GM15510 (cell line): ENCODE results near the gene SPATA6.

ENCODE experiments used
- POLR2A ChIP-seq: IDR thresholded peaks from 3 replicates; pipeline ENCODE4 v1.6.1; 2011; ENCODE audit warnings: borderline replicate concordance; ENCODE audit not compliant: insufficient read length; ENCODE audit errors: extremely low read depth

The SPATA6 gene

GRCh38 chr1:48292706-48293105 lies 179.3 kb downstream of the SPATA6 start:
- TF ChIP-seq POLR2A: no peak

- no peak for TF ChIP-seq POLR2A
Measured at GRCh38 chr1:48291421-48291820, 180.6 kb downstream of the SPATA6 start.

GRCh38 chr1:48285525-48285924 lies 186.5 kb downstream of the SPATA6 start:
- no peak for TF ChIP-seq POLR2A

- no peak for TF ChIP-seq POLR2A
Measured at GRCh38 chr1:48266576-48266975, 205.4 kb downstream of the SPATA6 start.

GRCh38 chr1:48263041-48263440 lies 209.0 kb downstream of the SPATA6 start:
- no peak for TF ChIP-seq POLR2A

- no peak for TF ChIP-seq POLR2A
Measured at GRCh38 chr1:48261881-48262400, 210.1 kb downstream of the SPATA6 start.

- TF ChIP-seq POLR2A: no peak
Measured at GRCh38 chr1:48258106-48258505, 213.9 kb downstream of the SPATA6 start.

- no peak for TF ChIP-seq POLR2A
Measured at GRCh38 chr1:48254254-48254653, 217.8 kb downstream of the SPATA6 start.

GRCh38 chr1:48251821-48252220 lies 220.2 kb downstream of the SPATA6 start:
- no peak for TF ChIP-seq POLR2A

GRCh38 chr1:48251323-48251722 lies 220.7 kb downstream of the SPATA6 start:
- no peak for TF ChIP-seq POLR2A

- no peak for TF ChIP-seq POLR2A
Measured at GRCh38 chr1:48250572-48250971, 221.4 kb downstream of the SPATA6 start.

- TF ChIP-seq POLR2A: no peak
Measured at GRCh38 chr1:48249868-48250267, 222.1 kb downstream of the SPATA6 start.

- no peak for TF ChIP-seq POLR2A
Measured at GRCh38 chr1:48248356-48248755, 223.6 kb downstream of the SPATA6 start.

- TF ChIP-seq POLR2A: no peak
Measured at GRCh38 chr1:48246727-48247126, 225.3 kb downstream of the SPATA6 start.
